ENCODE measurements around the gene CDKAL1. TPM values are rescaled to one million over a fixed set of nuclear protein-coding genes. Genes with fewer than 3 reads are reported as not detected.

CDKAL1 gene
- 2.8 to 4.5 TPM (median 3.0 TPM) in 5 replicates for total RNA-seq (2022; extraction: Qiagen RNA extraction)

DNA sequence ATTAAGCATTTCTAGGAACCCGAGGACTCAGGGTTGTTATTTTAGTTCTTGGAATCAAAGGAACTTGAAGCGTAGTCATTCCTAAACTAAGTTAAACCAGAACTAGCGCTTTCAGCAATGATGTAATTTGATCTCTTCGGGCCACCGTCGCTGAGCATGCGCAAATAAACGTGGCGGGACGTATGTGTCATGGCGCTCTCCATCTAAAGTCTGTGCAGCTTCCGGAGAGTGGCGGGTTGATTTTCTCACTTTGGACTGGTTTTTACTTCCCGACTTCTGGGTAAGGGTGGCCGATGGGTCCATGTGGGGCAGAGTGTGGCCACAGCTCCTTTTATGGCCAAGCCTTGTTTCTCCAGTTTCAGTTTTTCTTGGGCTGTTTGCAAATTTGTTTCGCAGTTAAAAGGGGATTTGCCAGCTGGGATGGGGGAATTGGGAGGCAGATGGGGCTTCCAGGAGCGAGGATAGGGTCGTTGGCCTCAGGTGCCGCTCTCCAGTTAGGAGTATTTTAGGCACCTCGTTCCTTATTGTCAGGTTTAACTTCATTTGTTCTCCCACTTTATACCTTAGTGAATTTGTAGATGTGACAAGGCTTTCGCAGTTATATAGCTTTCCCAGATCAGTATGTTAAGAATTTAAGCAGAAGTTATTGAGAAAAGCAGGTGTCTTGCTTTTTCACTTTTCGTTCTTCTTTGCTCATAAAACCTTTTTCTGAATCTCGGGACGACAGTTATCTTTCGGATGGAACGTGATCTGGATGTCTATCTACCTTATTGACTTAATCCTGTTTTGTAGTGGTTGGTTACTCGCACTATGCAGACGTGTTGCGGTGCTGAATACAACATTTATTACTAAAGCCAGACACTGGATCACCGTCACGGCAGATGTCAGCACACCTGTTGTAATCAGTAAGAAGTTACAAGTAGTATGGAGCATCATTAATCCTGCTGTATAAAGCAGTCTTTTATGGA lies at the start of gene CDKAL1:
CDKAL1 (plus strand) TSS at position 163 of the 968 bp plus-strand sequence. CDS start 11,894 bp downstream, outside the sequence.

Other genes with a start within 250 kb of the CDKAL1 start
- gene E2F3, start 132.6 kb upstream of the CDKAL1 start, total RNA-seq (2022; extraction: Qiagen RNA extraction) = 10.4 to 13.2 TPM (median 11.0 TPM) in 5 replicates

Measured in A549 treated with AZD2906 at 1 μM for 4 hours (cell line).